Transverse colon (tissue), 4 donors: Measurements from ENCODE around the gene NRARP. TPM values are rescaled to one million over a fixed set of nuclear protein-coding genes. Genes with fewer than 3 reads are reported as not detected.

Experiments
- DNase-seq: peaks from one replicate; pipeline ENCODE4 v3.0.0-alpha.2; 2019
- H3K27ac ChIP-seq, 4 donors: fragments of 200-600 bp; sonication (generic); 2 replicates each; pipeline ENCODE4 v1.5.1; 2016 to 2018; ENCODE audit warnings: inconsistent platforms in 4 of 4
- H3K27me3 ChIP-seq: fragments of 200-600 bp; sonication (generic); 2 replicates; pipeline ENCODE4 v1.5.1; 2017; ENCODE audit warnings: inconsistent platforms
- H3K36me3 ChIP-seq, 4 donors: fragments of 200-600 bp; sonication (generic); 2 replicates each; pipeline ENCODE4 v1.5.1; 2017 to 2019; ENCODE audit warnings: inconsistent platforms in 4 of 4
- H3K4me1 ChIP-seq, 4 donors: fragments of 200-600 bp; sonication (generic); 2 replicates each; pipeline ENCODE4 v1.5.1; 2017 to 2020; ENCODE audit warnings: inconsistent platforms in 4 of 4
- H3K4me3 ChIP-seq, 4 donors: fragments of 200-600 bp; sonication (generic); 1 replicate in 1 of 4; 2 replicates in 3 of 4; pipeline versions ENCODE4 v1.5.1 to v1.6.1; 2017 to 2019; ENCODE audit warnings: inconsistent platforms in 4 of 4
- H3K9me3 ChIP-seq, 2 donors: fragments of 200-600 bp; sonication (generic); 2 replicates each; pipeline ENCODE4 v1.5.1; 2017 to 2019; ENCODE audit warnings: inconsistent platforms in 2 of 2
- EP300 ChIP-seq: sonication (generic); formaldehyde crosslinking; IDR thresholded peaks from one replicate; pipeline ENCODE4 v1.6.1; 2017; ENCODE audit warnings: antibody characterized with exemption, low read depth
- POLR2A ChIP-seq: fragments of 450-650 bp; IDR thresholded peaks from one replicate; pipeline ENCODE4 v1.6.1; 2016; ENCODE audit warnings: antibody characterized with exemption, mild to moderate bottlenecking, moderate library complexity
- POLR2AphosphoS5 ChIP-seq, 3 donors: sonication (generic); formaldehyde crosslinking; IDR thresholded peaks; one replicate each; pipeline ENCODE4 v1.6.1; 2016; ENCODE audit warnings: antibody characterized with exemption in 3 of 3
- WGBS, 2 donors: methylation state at CpG; one replicate each; pipeline ENCODE4 v1.1.5; 2018; ENCODE audit warnings: low coverage in 1 of 2; 5-methylcytosine and 5-hydroxymethylcytosine counted together
- in situ Hi-C, 4 donors: fragments of 200-750 bp; cut with MboI; loops; one replicate each; pipeline versions ENCODE4 v1.15.0 to v1.15.1; 2017; ENCODE audit warnings: low sequenced_read_pairs in 3 of 4, low pct_ligation_motif_present in 1 of 4, low pct_unique_long_range_greater_than_20kb in 1 of 4
- intact Hi-C: fragments of 100-400 bp; cut with DNase I; formaldehyde crosslinking; loops from one replicate; pipeline ENCODE4 v1.15.1; 2023; ENCODE audit warnings: low total_unique reads
- total RNA-seq, 4 donors: library from RNA; depleted of rRNA; stranded (reverse); fragments of >200 nt; gene quantifications; one replicate each; pipeline ENCODE4 v1.1.0, GENCODE V29; 2016
- TF ChIP-seq, protein P1 (sequence below), 5 experiments: fragments of 200-600 bp in 3 of 5; fragments of 450-650 bp in 2 of 5; sonication (generic) in 3 of 5; IDR thresholded peaks; 1 replicate in 2 of 5; 2 replicates in 3 of 5; pipeline ENCODE4 v1.5.1; 2016 to 2017; ENCODE audit warnings: antibody characterized with exemption in 5 of 5, inconsistent platforms in 3 of 5, mild to moderate bottlenecking in 2 of 5, moderate library complexity in 1 of 5

Gene NRARP
- total RNA-seq, 4 donors from 2014 or later: 92.0 to 343 (median 134) TPM

DNA sequence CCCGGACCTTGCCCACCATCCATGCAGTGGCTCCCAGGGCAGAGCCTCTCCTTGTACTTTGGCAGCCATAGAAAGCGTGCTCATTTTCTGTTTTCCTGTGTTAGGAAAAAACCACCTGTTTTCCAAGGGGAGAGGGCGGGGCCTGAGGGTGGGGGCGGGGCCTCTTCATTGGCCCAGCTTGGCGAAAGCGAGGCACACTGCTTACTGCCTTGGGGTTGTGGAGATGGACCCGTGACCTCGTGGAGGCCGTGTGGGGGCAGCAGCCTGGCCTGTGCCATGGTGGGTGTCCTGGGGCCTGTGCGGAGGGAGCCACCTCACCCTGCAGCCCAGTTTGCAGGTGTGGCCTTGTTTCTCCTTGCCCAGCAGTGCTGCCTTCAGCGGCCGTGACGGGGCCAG is 29.0 kb downstream of the NRARP start:
- no peak overlapping the region for H3K4me3 ChIP-seq
- no peak for DNase-seq
- 70% methylated on average over 12 of the region's 13 CpGs; no CpG with 5 or more reads in 1 of the 2 donors for WGBS, 2 donors
- TF ChIP-seq POLR2A (no peak), EP300 (no peak), POLR2AphosphoS5 (IDR thresholded peaks at IDR 0.05) (no peak)
- TF ChIP-seq, protein P1, sequence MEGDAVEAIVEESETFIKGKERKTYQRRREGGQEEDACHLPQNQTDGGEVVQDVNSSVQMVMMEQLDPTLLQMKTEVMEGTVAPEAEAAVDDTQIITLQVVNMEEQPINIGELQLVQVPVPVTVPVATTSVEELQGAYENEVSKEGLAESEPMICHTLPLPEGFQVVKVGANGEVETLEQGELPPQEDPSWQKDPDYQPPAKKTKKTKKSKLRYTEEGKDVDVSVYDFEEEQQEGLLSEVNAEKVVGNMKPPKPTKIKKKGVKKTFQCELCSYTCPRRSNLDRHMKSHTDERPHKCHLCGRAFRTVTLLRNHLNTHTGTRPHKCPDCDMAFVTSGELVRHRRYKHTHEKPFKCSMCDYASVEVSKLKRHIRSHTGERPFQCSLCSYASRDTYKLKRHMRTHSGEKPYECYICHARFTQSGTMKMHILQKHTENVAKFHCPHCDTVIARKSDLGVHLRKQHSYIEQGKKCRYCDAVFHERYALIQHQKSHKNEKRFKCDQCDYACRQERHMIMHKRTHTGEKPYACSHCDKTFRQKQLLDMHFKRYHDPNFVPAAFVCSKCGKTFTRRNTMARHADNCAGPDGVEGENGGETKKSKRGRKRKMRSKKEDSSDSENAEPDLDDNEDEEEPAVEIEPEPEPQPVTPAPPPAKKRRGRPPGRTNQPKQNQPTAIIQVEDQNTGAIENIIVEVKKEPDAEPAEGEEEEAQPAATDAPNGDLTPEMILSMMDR (IDR thresholded peaks at IDR 0.05): no peak
- no peak overlapping the region for H3K27ac ChIP-seq
- H3K9me3 ChIP-seq: no peaks in the 10 kb centered on the region
- in situ Hi-C loops: no loop called here
- peaks cover 25 to 52% (median 36%) of the 10 kb centered on the region in 4 donors for H3K4me1 ChIP-seq
- peaks cover 0 to 15% (median 5%) of the 10 kb centered on the region in 4 donors for H3K36me3 ChIP-seq
- H3K27me3 ChIP-seq: no peaks in the 10 kb centered on the region
- intact Hi-C loops: no loop called here

DNA sequence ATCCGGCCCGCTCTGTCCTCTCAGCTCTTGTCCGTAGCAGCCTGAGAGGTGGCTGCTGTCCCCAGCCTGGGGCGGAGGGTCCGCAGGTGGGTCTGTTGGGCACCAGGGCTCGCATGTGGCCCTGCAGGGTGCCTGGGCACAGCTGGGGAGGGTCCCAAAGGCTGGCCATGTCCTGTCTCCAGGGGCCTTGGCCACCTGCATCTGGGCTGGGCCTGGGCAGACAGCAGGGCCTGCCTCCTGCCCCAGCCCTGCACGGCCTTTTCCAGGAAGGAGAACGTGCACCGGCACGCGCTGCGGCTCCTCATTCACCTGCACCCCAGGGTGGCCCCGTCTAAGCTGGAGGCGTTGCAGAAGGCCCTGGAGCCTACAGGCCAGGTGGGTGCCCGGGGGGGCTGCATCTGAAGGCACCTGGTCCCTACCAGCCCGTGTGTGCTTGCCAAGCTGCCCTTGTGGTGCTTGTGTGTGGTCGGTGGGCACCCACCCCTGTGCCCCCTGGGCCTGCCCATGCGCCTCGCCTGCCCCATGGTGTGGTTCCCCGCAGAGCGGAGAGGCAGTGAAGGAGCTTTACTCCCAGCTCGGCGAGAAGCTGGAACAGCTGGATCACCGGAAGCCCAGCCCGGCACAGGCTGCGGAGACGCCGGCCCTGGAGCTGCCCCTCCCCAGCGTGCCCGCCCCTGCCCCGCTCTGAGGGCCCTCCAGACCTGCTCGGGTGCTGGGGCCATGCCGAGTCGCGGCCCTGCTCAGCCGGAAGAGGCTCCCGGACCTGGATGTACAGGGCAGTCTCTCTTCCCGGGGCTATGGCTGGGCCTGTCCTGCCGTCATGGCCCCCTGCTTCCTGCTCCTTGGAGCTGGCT is 29.6 kb downstream of the NRARP start:
- WGBS, 2 donors: 88% methylated on average over 22 of the region's 39 CpGs; no CpG with 5 or more reads in 1 of the 2 donors
- no peak for DNase-seq
- Histone ChIP-seq H3K4me3 (no peak overlapping the region), H3K4me1 (peaks cover 25 to 57% (median 40%) of the 10 kb centered on the region in 4 donors), H3K27ac (no peak overlapping the region), H3K27me3 (no peaks in the 10 kb centered on the region), H3K36me3 (peaks cover 0 to 15% (median 8%) of the 10 kb centered on the region in 4 donors), H3K9me3 (no peaks in the 10 kb centered on the region)
- in situ Hi-C loops: no loop called here
- intact Hi-C loops: no loop called here
- TF ChIP-seq POLR2A (no peak), EP300 (no peak), POLR2AphosphoS5 (IDR thresholded peaks at IDR 0.05) (no peak)
- TF ChIP-seq, protein P1 (IDR thresholded peaks at IDR 0.05): no peak

DNA sequence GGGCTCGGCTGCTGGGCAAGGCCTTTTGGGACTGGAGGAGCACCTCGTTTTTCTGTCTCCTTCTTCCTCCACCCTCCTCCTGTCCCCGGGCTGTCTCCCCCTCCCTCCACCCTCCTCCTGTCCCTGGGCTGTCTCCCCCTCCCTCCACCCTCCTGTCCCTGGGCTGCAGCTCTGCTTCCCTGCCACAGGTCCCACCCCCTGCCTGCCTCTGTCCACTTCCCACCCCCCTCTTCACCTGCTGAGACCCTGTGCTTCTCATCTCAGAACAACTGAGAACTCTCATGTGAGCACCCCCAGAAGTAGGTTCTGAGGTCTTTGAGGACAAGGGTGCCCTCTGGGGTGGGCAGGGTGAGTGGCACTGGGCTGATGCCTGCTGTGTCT is 30.4 kb downstream of the NRARP start:
- Histone ChIP-seq H3K27me3 (no peaks in the 10 kb centered on the region), H3K4me1 (peaks cover 21 to 50% (median 33%) of the 10 kb centered on the region in 4 donors), H3K36me3 (peaks cover 0 to 20% (median 9%) of the 10 kb centered on the region in 4 donors), H3K27ac (no peak overlapping the region), H3K9me3 (no peaks in the 10 kb centered on the region), H3K4me3 (no peak overlapping the region)
- in situ Hi-C loops (no loop called here), intact Hi-C loops (no loop called here)
- TF ChIP-seq EP300: no peak
- TF ChIP-seq POLR2A: no peak
- no peak for TF ChIP-seq POLR2AphosphoS5 (IDR thresholded peaks at IDR 0.05)
- TF ChIP-seq, protein P1 (IDR thresholded peaks at IDR 0.05): no peak
- 50 to 68% methylated on average over 2 to 3 of the region's 3 CpGs for WGBS, 2 donors
- DNase-seq: no peak

DNA sequence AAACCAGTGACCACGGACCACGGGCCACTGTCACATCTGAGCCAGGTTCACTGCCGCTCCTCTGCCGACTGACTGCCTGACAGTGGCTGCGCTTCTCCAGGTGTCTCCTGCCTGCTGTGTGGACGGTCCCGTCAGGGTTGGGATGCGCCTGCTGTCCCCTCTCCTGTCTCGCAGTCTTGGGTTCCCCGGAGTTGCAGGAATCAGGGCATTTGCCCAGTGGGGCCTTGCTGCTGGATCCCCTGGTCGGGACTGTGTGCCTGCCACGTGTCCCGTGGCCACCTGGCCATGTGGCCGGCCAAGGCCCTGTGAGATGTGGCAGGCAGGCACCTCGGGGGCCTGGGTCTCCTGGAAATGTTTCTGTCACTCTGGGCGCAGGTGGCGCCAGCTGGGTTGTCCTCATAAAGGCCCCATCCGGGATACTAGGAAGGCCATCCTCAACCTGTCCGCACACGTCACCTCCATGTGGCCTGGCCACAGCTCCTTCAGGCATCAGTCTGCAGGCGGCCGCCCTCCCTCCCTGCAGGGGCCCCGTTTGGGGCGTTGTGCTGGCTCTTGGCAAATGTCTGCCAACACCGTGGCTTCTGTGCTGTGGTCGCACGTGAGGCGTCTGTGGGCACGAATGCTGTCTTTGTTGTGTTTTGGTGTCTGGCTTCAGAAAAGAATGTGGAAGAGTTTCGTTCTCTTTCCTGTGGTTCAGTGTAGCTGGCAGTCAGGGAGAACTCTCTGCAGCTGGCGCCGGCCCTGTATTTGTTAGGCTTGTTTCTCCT is 31.0 kb downstream of the NRARP start:
- 83 to 85% methylated on average over 4 to 32 of the region's 32 CpGs for WGBS, 2 donors
- H3K36me3 ChIP-seq: peaks cover 0 to 23% (median 10%) of the 10 kb centered on the region in 4 donors

More for the DNA sequence above, 31.0 kb downstream of the NRARP start:
- intact Hi-C loops: no loop called here
- H3K4me3 ChIP-seq: no peak overlapping the region
- in situ Hi-C loops: no loop called here
- H3K9me3 ChIP-seq: no peaks in the 10 kb centered on the region
- DNase-seq: no peak
- no peak overlapping the region for H3K27ac ChIP-seq
- peaks cover 15 to 44% (median 27%) of the 10 kb centered on the region in 4 donors for H3K4me1 ChIP-seq
- no peaks in the 10 kb centered on the region for H3K27me3 ChIP-seq
- no peak for TF ChIP-seq POLR2A
- no peak for TF ChIP-seq EP300
- TF ChIP-seq, protein P1 (IDR thresholded peaks at IDR 0.05): no peak
- TF ChIP-seq POLR2AphosphoS5 (IDR thresholded peaks at IDR 0.05): no peak
